Activated T-helper 1 cell treated with anti-CD3 and anti-CD28 coated beads, Interleukin-12 subunit alpha, Interleukin-12 subunit beta, Interleukin-2, Interleukin-4 antibody, amounts not matched to agents 30 ng/mL and 10 ng/mL and 1 ng/mL, durations not matched to agents 14 hours and 24 hours and 36 hours (primary cell): ENCODE results near the gene CENPF. TPM values are rescaled to one million over a fixed set of nuclear protein-coding genes. Genes with fewer than 3 reads are reported as not detected.
"Not testable (repeated sequence)": the region's sequence is repeated elsewhere in the genome, so short reads cannot be mapped to it uniquely, and the experiment has no call there.

ENCODE experiments used
- DNase-seq: peaks from one replicate; pipeline ENCODE4 v3.0.0; 2021; ENCODE audit warnings: low spot score
- H3K27ac Mint-ChIP-seq: one replicate; pipeline ENCODE4 v1.8.0; 2021; ENCODE audit warnings: mild to moderate bottlenecking, mixed read lengths
- H3K27me3 Mint-ChIP-seq: one replicate; pipeline ENCODE4 v1.8.0; 2022; ENCODE audit warnings: mild to moderate bottlenecking, moderate library complexity, mixed read lengths; ENCODE audit not compliant: insufficient read depth
- H3K36me3 Mint-ChIP-seq: one replicate; pipeline ENCODE4 v1.8.0; 2021; ENCODE audit warnings: low read depth, mixed read lengths
- H3K4me1 Mint-ChIP-seq: one replicate; pipeline ENCODE4 v1.8.0; 2021; ENCODE audit warnings: low read depth, mixed read lengths
- H3K4me3 Mint-ChIP-seq: one replicate; pipeline ENCODE4 v1.8.0; 2021; ENCODE audit warnings: mild to moderate bottlenecking, moderate library complexity, mixed read lengths
- H3K9me3 Mint-ChIP-seq: one replicate; pipeline ENCODE4 v1.8.0; 2021; ENCODE audit warnings: mixed read lengths
- intact Hi-C: fragments of 100-400 bp; cut with micrococcal nuclease; formaldehyde crosslinking; loops from one replicate; pipeline ENCODE4 v1.15.1; 2024
- total RNA-seq: library from RNA; stranded (reverse); gene quantifications from 2 replicates; pipeline ENCODE4 v1.2.3, GENCODE V29; 2022

Gene CENPF
- total RNA-seq, 1 donor from 2014 or later: 51.7 TPM

DNA sequence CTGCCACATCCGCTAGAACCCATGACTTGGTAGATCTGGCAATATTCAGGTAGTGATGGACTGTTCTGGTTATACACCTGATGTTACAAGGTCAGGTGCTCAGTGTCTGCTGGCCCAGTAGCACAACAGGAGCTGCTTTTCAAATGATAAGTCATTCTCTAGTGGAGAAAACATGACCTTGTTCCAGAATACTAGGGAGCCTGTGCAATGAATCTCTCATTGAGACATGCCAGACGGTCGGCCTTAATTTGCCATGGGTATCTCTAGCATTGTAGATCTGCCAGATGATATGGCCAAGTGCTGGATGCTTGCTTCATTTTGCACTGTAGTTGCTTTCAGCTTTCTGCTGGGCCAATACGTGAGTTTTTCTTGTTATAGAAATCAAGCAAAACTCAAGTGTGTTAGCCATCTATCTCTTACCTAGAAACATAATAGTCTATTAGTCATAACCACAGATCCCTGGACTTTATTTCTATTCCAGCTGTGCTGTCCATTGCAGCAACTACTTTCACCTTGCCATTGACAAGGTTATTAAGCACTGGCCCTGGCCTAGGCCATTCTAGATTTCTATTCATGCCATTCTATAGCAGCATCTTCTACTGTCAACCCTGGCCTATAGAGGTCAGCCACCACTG, 13.9 kb upstream of the CENPF start:
- peaks cover 7% of the 10 kb centered on the region for H3K4me1 Mint-ChIP-seq
- intact Hi-C loops: no loop called here
- no peak overlapping the region for H3K27ac Mint-ChIP-seq
- H3K9me3 Mint-ChIP-seq: no peaks in the 10 kb centered on the region
- H3K36me3 Mint-ChIP-seq: no peaks in the 10 kb centered on the region
- DNase-seq: no peak
- peaks cover 5% of the 10 kb centered on the region for H3K27me3 Mint-ChIP-seq
- H3K4me3 Mint-ChIP-seq: no peak overlapping the region

DNA sequence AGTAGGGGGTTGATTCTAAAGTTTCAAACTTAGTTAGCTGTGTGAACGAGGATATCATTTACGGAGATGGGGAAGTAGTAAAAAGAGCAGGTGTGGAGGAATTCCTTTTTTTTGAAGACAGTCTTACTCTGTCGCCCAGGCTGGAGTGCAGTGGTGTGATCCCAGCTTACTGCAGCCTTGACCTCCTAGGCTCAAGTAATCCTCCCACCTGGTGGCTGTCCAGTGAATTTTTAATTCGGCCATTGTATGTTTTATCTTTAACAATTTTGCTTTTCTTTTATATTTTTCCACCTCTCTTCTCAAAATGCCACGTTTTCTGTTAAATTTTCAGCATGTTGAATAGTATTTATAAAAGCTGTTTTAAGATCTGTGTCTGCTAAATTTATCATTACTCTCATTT, 12.3 kb upstream of the CENPF start:
- H3K27me3 Mint-ChIP-seq: peaks cover 6% of the 10 kb centered on the region
- no peaks in the 10 kb centered on the region for H3K36me3 Mint-ChIP-seq
- H3K4me3 Mint-ChIP-seq: no peak overlapping the region
- intact Hi-C loops: no loop called here
- H3K4me1 Mint-ChIP-seq: no peaks in the 10 kb centered on the region
- no peaks in the 10 kb centered on the region for H3K9me3 Mint-ChIP-seq
- H3K27ac Mint-ChIP-seq: no peak overlapping the region
- no peak for DNase-seq

DNA sequence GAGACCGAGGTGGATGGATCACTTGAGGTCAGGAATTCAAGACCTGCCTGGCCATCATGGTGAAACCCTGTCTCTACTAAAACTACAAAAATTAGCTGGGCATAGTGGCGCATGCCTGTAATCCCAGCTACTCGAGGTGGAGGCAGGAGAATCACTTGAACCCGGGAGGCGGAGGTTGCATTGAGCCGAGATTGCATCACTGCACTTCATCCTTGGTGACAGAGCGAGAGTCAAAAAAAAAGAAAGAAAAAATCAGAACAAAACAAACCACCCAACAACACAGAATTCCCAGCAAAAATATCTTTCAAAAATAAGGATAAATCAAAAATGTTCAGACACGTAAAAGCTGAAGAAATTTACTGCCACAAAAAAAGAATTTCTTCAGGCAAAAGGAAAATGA, 11.1 kb upstream of the CENPF start:
- DNase-seq, H3K27ac Mint-ChIP-seq, intact Hi-C loops, H3K36me3 Mint-ChIP-seq, H3K27me3 Mint-ChIP-seq, H3K9me3 Mint-ChIP-seq, H3K4me3 Mint-ChIP-seq, H3K4me1 Mint-ChIP-seq: not testable (repeated sequence)

DNA sequence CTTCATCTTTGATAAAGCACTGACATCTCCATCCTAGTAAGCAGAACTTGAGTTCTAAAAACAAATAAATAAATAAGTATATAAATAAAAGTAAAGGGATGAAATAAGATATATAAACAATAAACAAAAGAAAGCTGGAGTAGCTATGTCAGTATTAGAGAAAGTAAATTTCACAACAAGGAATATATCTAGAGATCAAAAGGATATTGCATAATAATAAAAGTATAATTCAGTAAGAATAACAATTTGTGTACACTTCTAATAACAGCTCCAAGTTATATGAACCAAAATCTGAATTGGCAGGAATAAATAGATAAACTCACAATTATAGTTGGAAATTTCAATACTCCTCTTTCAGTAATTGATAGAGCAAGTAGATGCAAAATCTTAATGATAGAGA, 9.8 kb upstream of the CENPF start:
- DNase-seq: no peak
- Mint-ChIP-seq H3K4me1 (no peaks in the 10 kb centered on the region), H3K4me3 (no peak overlapping the region), H3K9me3 (no peaks in the 10 kb centered on the region), H3K27me3 (peaks cover 4% of the 10 kb centered on the region), H3K27ac (no peak overlapping the region), H3K36me3 (no peaks in the 10 kb centered on the region)
- intact Hi-C loops: no loop called here

DNA sequence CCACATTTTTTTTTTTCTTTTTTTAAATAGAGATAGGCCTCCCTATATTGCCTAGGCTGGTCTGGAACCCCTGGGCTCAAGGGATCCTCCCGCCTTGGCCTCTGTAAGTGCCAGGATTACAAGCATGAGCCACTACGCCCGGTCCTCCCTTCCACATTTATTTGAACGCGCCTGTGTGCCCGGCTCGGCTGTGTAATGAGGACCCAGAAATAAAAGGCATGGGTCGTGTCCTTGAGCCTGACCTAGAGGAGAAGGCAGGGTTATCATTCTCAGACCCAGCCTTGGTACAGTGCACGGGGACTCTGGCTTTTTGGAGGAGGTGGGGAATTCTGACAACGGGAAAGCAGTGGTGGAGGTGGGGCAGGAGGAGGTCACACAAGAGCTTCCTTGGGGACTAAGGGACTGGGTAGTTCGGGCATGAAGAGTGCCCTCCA, 841 bp downstream of the CENPF start:
- no peaks in the 10 kb centered on the region for H3K9me3 Mint-ChIP-seq
- DNase-seq: no peak
- H3K4me1 Mint-ChIP-seq: peaks cover 17% of the 10 kb centered on the region
- peak overlapping the region; percentile 93 for H3K4me3 Mint-ChIP-seq
- peak overlapping the region; percentile 94 for H3K27ac Mint-ChIP-seq
- H3K27me3 Mint-ChIP-seq: no peaks in the 10 kb centered on the region
- H3K36me3 Mint-ChIP-seq: peaks cover 3% of the 10 kb centered on the region
- intact Hi-C loops: loop anchor here (1.0 to 5.0 kb wide), 6 partner anchors 13 to 392 kb away; partner anchors contain the start of gene SMYD2

DNA sequence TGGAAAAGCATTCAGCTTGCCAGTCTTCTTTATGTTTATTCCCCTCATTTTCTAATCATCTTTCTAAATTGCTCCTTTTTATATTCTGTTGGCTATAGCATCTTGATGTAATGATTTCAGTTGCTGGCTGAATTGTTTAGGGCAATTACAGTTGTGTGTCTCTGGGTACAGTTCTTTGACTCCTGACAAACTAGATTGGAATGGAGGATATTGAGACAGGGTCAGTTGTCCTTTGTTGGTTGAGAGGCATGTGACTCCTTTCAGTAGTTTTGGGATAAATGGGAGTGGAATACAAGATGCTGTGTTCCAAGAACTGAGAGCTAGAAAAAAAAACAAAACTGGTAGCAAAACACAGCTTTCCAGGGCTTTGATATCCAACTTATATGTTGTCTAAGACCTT, 1.5 kb downstream of the CENPF start:
- H3K4me3 Mint-ChIP-seq: peak overlapping the region; percentile 93
- no peak for DNase-seq
- peak overlapping the region; percentile 63 for H3K27ac Mint-ChIP-seq
- H3K4me1 Mint-ChIP-seq: peaks cover 17% of the 10 kb centered on the region
- H3K36me3 Mint-ChIP-seq: peaks cover 8% of the 10 kb centered on the region
- H3K27me3 Mint-ChIP-seq: no peaks in the 10 kb centered on the region
- peaks cover 6% of the 10 kb centered on the region for H3K9me3 Mint-ChIP-seq
- intact Hi-C loops: loop anchor here (5.0 kb wide), 2 partner anchors 342 to 392 kb away; no protein-coding TSS in a partner anchor

DNA sequence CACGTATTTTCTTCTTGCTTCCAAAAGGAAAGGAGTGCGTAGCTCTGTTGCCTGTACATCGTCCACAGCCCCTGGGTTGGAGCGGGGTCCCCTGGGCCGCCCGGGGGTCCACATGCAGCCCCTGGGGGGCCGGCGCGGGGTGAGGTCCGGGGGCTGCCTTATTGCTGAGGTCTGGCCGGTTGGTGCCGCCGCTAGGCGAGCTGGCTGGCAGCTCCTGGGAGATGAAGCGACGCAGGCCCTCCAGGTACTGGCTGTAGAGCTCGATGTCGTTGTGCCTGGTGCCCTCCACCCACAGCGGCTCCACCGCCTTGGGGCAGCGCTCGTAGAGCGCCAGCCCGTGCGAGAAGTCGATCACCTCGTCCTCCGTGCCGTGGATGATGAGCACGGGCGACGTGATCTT, 2.5 kb downstream of the CENPF start:
- DNase-seq, H3K27me3 Mint-ChIP-seq, H3K4me3 Mint-ChIP-seq, H3K27ac Mint-ChIP-seq, intact Hi-C loops: not testable (repeated sequence)
- H3K36me3 Mint-ChIP-seq: peaks cover 15% of the 10 kb centered on the region
- peaks cover 12% of the 10 kb centered on the region for H3K9me3 Mint-ChIP-seq
- H3K4me1 Mint-ChIP-seq: peaks cover 23% of the 10 kb centered on the region

DNA sequence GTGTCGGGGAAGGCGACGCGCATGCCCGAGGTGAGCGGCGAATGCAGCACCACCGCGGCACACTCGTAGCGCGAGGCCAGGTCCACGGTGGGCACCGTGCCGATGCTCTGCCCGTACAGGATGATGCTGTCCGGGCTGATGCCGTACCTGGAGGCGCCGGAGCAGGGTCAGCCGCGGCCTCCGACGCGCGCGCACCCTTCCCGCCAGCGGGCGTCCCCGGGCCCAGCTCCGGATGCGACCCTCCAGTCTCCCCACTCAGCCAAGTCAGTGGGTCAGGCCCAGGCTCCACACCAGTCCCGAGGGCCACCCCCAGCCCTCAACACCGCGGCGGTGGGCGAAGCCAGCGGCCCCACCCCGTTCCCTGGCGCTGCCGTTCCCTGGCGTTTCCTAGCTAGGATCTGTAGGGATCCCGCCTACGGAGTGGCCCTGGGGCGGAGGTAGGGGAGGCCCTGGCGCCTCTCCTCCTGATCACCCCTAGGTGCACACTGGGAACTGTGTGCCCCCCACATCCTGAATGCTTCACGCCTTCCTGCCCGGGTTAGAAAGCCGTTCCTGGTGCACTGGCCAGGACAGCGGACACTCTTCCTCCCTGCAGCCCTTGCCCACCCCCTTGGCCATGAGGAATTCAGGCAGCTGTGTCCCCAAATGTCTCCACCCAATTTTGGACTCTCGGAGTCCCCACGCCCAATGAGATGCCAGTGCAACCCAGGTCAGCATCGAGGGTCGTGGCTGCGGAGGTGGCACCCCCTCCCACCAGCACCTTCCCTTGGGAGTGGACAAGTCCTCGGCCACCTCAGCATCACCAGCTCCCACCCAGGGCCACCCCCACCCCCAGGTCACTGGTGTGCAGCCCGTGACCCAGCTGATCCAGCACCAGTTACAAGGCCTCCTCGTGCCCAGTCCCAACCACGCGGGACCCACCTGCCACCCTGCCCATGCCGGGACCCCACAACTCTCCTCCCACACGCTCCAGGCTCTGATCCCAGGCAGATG, 3.2 kb downstream of the CENPF start:
- H3K27me3 Mint-ChIP-seq, H3K4me3 Mint-ChIP-seq, intact Hi-C loops, H3K27ac Mint-ChIP-seq, DNase-seq: not testable (repeated sequence)
- peaks cover 18% of the 10 kb centered on the region for H3K9me3 Mint-ChIP-seq
- peaks cover 25% of the 10 kb centered on the region for H3K4me1 Mint-ChIP-seq
- peaks cover 21% of the 10 kb centered on the region for H3K36me3 Mint-ChIP-seq

DNA sequence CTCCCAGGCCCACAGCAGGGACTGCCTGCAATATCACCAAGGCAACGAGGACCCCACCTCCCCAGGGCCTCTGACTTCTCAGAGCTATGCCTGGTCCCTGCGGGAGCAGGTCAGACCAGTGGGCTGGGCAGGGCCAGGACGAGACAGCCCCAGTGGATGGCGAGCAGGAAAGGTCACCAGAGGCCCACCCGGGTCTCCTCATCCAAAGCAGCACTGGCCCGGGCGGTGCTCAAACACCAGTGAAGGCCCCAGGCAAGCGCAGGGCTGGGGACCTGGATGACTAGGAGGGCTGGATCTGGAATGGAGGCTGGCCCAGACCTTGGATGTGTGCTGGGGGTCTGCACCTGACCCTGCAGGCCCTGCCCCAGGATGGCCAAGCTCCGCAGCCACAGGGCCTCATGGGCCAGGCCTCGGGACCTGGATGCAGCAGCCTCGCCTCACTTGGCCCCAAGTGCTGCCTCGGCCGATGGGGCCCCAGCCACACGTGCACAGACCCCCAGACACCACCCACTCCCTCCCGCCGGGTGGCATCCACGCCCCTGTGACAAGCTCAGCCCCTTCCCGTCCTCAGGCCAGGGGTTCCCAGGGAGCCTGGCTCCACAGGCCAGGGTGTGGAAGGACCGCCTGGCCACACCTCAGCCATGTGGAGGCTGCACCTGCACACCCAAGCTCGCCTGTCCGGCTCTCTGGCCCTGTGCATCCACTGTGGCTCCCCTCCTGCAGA, 4.7 kb downstream of the CENPF start:
- Mint-ChIP-seq H3K9me3 (peaks cover 23% of the 10 kb centered on the region), H3K36me3 (peaks cover 28% of the 10 kb centered on the region), H3K4me1 (peaks cover 39% of the 10 kb centered on the region)
- intact Hi-C loops, DNase-seq, H3K27ac Mint-ChIP-seq, H3K27me3 Mint-ChIP-seq, H3K4me3 Mint-ChIP-seq: not testable (repeated sequence)

DNA sequence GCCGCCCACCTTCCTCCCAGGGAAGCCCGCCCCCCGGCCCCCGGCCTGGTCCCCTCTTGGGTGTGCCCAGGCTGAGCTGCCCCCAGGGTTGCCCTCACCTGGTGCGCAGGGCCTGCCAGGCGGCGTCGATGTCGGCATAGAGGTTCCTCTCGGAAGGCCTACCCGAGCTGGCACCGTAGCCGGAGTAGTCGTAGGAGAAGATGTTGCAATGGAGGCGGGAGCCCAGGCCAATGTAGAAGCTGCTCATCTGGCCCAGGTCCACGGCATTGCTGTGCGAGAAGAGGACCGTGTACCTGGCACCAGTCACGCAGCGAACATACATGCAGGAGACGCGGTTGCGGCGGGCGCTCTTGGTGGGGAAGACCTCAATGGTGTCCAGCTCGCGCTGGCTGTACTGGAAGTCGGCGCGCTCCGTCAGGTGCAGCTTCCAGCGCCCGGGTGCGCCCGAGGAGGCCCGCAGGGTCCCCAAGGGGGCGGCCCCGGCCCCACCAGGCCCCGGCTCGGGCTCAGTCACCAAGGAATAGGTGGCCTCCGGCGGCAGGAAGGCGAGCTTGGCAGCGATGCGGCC, 5.3 kb downstream of the CENPF start:
- H3K27ac Mint-ChIP-seq, intact Hi-C loops, H3K4me3 Mint-ChIP-seq, H3K27me3 Mint-ChIP-seq, DNase-seq: not testable (repeated sequence)
- Mint-ChIP-seq H3K36me3 (peaks cover 31% of the 10 kb centered on the region), H3K4me1 (peaks cover 46% of the 10 kb centered on the region), H3K9me3 (peaks cover 23% of the 10 kb centered on the region)

DNA sequence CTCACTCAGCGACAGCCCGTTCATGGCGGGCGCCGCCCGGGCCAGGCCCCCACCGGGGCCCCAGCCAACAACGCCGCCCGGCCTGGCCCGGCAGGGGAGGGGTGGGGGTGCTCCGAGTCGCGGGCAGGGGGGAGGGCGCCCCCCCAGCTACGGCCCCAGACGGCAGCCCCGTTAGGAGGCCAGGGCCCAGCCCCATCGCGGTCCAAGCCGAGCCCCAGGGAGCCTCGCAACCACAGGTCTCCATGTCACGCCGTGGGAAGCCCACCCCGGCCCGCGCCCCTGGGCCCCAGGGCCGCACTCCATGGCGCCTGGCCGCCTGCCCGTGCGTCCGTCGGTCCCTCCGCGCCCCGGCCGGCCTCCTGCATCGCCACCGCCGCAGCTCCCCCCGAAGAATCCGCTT, 5.8 kb downstream of the CENPF start:
- H3K4me3 Mint-ChIP-seq, H3K27ac Mint-ChIP-seq, intact Hi-C loops, DNase-seq, H3K27me3 Mint-ChIP-seq: not testable (repeated sequence)
- Mint-ChIP-seq H3K4me1 (peaks cover 46% of the 10 kb centered on the region), H3K9me3 (peaks cover 23% of the 10 kb centered on the region), H3K36me3 (peaks cover 34% of the 10 kb centered on the region)

DNA sequence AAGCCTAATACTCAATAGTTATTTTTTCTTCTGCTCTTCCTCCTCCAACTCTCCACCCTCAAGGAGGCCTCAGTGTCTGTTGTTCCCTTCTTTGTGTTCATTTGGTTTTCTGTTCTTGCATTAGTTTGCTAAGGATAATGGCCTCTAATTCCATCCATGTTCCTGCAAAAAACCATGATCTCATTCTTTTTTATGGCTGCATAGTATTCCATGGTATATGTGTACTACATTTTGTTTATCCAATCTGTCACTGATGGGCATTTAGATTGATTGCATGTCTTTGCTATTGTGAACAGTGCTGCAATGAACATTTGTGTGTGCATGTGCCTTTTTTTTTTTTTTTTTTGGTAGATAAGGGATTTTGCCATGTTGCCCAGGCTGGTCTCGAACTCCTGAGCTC, 6.7 kb downstream of the CENPF start:
- Mint-ChIP-seq H3K27me3 (no peaks in the 10 kb centered on the region), H3K9me3 (peaks cover 23% of the 10 kb centered on the region), H3K4me3 (no peak overlapping the region), H3K36me3 (peaks cover 39% of the 10 kb centered on the region), H3K27ac (no peak overlapping the region), H3K4me1 (peaks cover 45% of the 10 kb centered on the region)
- intact Hi-C loops: no loop called here
- no peak for DNase-seq
